ENCODE data around the gene MRGPRX2. TPM values are rescaled to one million over a fixed set of nuclear protein-coding genes. Genes with fewer than 3 reads are reported as not detected.

MRGPRX2 gene
- total RNA-seq, 2 experiments from 2014 or later: not detected

- CTCF ChIA-PET: no interaction called here
- no peaks in the 10 kb centered on the region for H3K36me3 Mint-ChIP-seq (ENCODE audit: low read depth)
Measured at GRCh38 chr11:19087658-19088057, 27.1 kb upstream of the MRGPRX2 start.

GRCh38 chr11:19084661-19085315, 24.3 kb upstream of the MRGPRX2 start:
- ATAC-seq (ENCODE audit: poor library complexity) (no peak), DNase-seq (no peak)
- ChIA-PET POLR2A (no interaction called here), CTCF (no interaction called here)
- Mint-ChIP-seq H3K27ac (no peak overlapping the region), H3K27me3 (peaks cover 22% of the 10 kb centered on the region), H3K4me3 (no peak overlapping the region), H3K4me1 (ENCODE audit: low read depth) (no peaks in the 10 kb centered on the region), H3K9me3 (peaks cover 2% of the 10 kb centered on the region), H3K36me3 (ENCODE audit: low read depth) (no peaks in the 10 kb centered on the region)
- peaks cover 0 to 4% of the 10 kb centered on the region in 2 experiments for H3K27me3 ChIP-seq (ENCODE audit: control insufficient read depth in 1 of 2, insufficient read depth in 2 of 2, low read length in 2 of 2)
- H3K36me3 ChIP-seq (ENCODE audit: insufficient read depth, low read length): no peaks in the 10 kb centered on the region
- no peaks in the 10 kb centered on the region for H3K9me3 ChIP-seq (ENCODE audit: control insufficient read depth in 1 of 2, insufficient read depth in 1 of 2, low read length in 2 of 2)
- no peaks in the 10 kb centered on the region for H3K4me1 ChIP-seq (ENCODE audit: insufficient read depth, low read length)
- intact Hi-C loops (cut with DNase I, micrococcal nuclease): no loop called here
- no peak overlapping the region for H3K27ac ChIP-seq (ENCODE audit: low read depth in 1 of 2, low read length in 2 of 2)
- H3K4me3 ChIP-seq (ENCODE audit: low read length): no peak overlapping the region
- TF ChIP-seq CTCF (IDR thresholded peaks at IDR 0.05): no peak

More at GRCh38 chr11:19087658-19088057, 27.1 kb upstream of the MRGPRX2 start:
- Histone ChIP-seq H3K4me3 (ENCODE audit: low read length) (no peak overlapping the region), H3K27me3 (ENCODE audit: control insufficient read depth in 1 of 2, insufficient read depth in 2 of 2, low read length in 2 of 2) (peaks cover 4 to 6% of the 10 kb centered on the region in 2 experiments), H3K4me1 (ENCODE audit: insufficient read depth, low read length) (no peaks in the 10 kb centered on the region), H3K36me3 (ENCODE audit: insufficient read depth, low read length) (no peaks in the 10 kb centered on the region), H3K27ac (ENCODE audit: low read depth in 1 of 2, low read length in 2 of 2) (no peak overlapping the region), H3K9me3 (ENCODE audit: control insufficient read depth in 1 of 2, insufficient read depth in 1 of 2, low read length in 2 of 2) (no peaks in the 10 kb centered on the region)
- POLR2A ChIA-PET: no interaction called here
- intact Hi-C loops (cut with DNase I, micrococcal nuclease): no loop called here
- no peak for TF ChIP-seq CTCF (IDR thresholded peaks at IDR 0.05)
- Mint-ChIP-seq H3K4me3 (no peak overlapping the region), H3K9me3 (peaks cover 2% of the 10 kb centered on the region), H3K4me1 (ENCODE audit: low read depth) (no peaks in the 10 kb centered on the region), H3K27me3 (peaks cover 34% of the 10 kb centered on the region), H3K27ac (no peak overlapping the region)
- ATAC-seq (ENCODE audit: poor library complexity) (no peak), DNase-seq (no peak)

DNA sequence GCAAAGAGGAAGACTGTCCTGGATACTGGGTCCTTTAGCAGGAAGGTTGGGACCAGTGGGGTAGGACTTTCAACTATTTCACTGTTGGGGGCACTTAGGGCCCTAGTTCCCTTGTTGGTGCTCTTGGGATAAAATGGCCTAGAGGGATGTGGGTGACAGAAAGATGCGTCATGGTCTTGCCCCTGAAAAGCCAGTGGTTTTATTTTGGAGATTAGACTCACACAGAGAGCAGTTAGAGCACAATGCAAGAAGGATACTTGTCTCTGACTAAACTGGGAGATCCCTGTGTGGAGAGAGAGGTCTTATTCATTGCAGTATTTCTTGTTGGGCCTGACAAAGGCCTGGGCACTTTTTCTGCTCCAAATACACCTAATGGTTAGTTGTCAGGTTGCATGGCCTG, 22.6 kb upstream of the MRGPRX2 start:
- Histone ChIP-seq H3K4me3 (ENCODE audit: low read length) (no peak overlapping the region), H3K9me3 (ENCODE audit: control insufficient read depth in 1 of 2, insufficient read depth in 1 of 2, low read length in 2 of 2) (no peaks in the 10 kb centered on the region), H3K27me3 (ENCODE audit: control insufficient read depth in 1 of 2, insufficient read depth in 2 of 2, low read length in 2 of 2) (peaks cover 0 to 4% of the 10 kb centered on the region in 2 experiments), H3K36me3 (ENCODE audit: insufficient read depth, low read length) (no peaks in the 10 kb centered on the region), H3K27ac (ENCODE audit: low read depth in 1 of 2, low read length in 2 of 2) (no peak overlapping the region), H3K4me1 (ENCODE audit: insufficient read depth, low read length) (no peaks in the 10 kb centered on the region)
- no peak for TF ChIP-seq CTCF (IDR thresholded peaks at IDR 0.05)
- ChIA-PET CTCF (interaction anchor here (1.2 kb wide), 1 partner anchor 12 kb away, joined by 4 read pairs; no protein-coding TSS in a partner anchor), POLR2A (no interaction called here)
- H3K9me3 Mint-ChIP-seq: peaks cover 2% of the 10 kb centered on the region
- DNase-seq (no peak), ATAC-seq (ENCODE audit: poor library complexity) (no peak)
- H3K27me3 Mint-ChIP-seq: peaks cover 17% of the 10 kb centered on the region
- H3K4me1 Mint-ChIP-seq (ENCODE audit: low read depth): no peaks in the 10 kb centered on the region
- no peak overlapping the region for H3K4me3 Mint-ChIP-seq
- intact Hi-C loops (cut with DNase I, micrococcal nuclease): no loop called here
- no peak overlapping the region for H3K27ac Mint-ChIP-seq
- no peaks in the 10 kb centered on the region for H3K36me3 Mint-ChIP-seq (ENCODE audit: low read depth)
